CD4-positive, alpha-beta T cell treated with Interleukin-4 for 1 hour (primary cell): Measurements from ENCODE around the gene SELENOK.
A peak's percentile ranks its signal among the peaks of the same experiment; 100 is the strongest.

Source experiments
- DNase-seq, 2 donors: peaks; one replicate each; pipeline ENCODE4 v3.0.0-alpha.2; 2020 to 2022

SELENOK gene

DNA sequence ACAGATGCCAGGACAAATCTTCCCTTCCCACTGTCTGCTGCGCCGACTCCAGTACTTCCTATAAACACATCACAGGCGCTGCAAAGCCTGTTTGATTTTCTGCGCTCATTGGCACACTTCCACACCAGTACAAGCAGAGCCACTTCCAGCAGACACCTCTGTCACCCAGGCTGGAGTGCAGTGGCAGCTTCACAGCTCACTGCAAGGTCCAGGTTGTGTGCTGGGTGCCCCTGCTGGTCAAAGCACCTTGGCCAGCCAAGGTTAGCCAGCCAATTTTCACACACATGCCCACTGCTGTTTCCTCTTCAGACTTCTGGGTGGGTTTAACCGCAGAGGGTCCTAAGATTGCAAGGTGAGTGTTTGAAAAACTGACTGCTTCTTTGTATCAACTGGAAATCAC is 50.4 kb downstream of the SELENOK start:
- DNase-seq, result no peak

DNA sequence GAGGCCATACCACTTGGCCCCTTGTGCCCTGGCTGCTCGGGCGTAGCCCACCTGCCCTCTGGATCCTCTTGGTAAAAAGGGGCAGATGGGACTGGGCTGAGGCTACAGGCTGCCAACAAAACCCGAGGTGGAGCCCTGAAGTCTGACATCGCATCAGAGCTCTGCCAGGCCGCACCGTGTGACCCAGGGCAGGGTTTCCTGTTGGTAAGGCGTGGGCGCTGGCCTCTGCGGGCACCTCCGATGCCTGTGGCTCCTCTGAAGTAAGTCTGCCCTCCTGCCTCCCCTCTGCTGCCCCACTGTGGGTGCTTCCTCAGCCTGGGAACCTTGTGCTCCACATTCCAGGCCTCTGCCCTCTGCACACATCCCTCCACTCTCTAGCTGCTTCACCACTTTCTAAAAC is 54.3 kb downstream of the SELENOK start:
- DNase-seq, result no peak

DNA sequence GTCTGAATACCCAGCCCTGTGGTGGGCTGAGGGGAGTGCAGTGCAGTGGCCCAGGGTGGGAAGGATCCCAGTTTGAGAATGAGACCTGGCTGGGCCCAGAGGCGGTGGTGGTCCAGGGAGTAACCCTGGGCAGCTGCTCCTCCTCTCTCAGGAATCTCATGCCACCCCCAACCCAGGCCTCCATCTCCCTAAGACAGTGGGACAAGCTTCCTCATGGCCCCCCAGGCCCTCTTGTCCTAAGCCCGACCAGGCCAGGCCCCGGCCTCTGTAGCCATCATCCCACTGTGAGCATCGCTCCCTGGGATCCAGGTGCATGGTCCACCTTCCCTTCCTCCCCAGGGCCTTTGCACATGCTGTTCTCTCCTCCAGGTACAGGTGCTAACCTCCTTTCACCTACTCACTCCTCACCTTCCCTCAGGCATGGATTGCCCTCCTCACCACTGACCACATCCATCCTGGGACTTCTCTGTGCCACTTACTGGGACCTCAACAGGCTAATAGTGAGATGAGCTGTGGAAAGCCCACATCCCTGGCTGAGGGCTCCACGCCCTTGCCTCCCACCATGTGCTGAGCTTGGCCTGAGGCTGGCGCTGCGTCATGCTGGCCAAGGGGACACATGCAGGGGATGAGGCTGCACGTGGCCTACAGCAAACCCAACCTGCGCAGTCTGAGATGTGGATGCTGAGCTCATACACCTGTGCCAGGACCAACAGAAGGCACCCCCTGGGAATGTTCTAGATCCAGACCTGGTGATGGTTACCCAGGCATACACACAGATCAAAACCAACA is 55.4 kb downstream of the SELENOK start:
- no peak for DNase-seq

DNA sequence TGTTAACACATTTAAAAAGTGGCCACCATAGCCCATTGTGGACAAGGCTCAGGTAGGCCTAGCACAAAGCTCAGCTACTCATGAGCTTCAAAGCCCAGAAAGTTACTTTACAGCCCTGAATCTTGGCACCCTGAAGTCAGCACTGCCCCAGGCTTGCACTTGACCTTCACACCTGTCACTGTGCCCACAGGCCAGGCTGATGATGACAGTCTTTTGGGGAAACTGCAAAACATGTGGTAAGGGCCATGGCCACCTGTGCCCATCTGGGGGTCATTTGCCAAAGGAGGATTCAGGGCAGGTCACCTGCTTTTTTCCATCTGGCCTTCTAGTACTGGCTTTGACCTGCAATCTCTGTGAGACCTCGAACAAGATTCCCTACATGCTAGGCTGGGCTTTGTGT is 56.4 kb downstream of the SELENOK start:
- no peak for DNase-seq

DNA sequence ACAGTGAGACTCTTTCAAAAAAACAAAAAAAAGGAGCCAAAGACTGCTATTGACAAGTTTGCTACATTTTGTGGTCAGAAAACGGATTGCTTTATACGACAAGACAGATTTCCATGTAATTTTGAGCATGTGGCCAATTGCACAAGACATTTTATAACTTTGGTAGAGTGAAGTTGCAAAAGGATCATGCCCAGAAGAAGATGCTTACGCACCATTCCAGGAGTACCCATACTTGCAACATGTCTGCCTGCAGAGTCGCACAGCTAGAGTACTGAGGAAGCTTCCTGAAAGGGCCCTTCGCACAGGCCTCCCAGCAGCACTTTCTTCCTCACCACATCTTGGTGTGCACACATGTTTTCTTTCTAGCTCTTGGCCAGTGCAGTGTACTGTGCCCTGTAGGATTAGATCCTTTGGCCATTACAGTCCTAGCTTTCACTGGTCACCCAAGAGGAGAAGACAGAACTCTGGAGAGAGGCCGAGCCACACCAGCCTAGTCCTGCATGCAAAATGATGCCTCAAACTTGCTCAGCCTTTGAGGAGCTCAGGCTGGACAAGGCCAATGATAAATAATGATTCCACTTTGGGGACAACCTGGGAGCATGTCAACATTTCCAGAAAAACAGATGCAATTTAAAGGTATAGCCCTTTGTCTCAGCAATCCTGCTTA is 57.1 kb downstream of the SELENOK start:
- peak in 1 of 2 donors; percentile 27 for DNase-seq
